Measurements from ENCODE around the gene HOXD1. TPM values are rescaled to one million over a fixed set of nuclear protein-coding genes. Genes with fewer than 3 reads are reported as not detected.
A peak's percentile ranks its signal among the peaks of the same experiment; 100 is the strongest.

The HOXD1 gene
- total RNA-seq, 5 donors from 2014 or later (not counting 1 experiment from before 2014, with no cell fraction given) = not detected

- Histone ChIP-seq H3K4me1 (ENCODE audit: control insufficient read depth in 1 of 2, extremely low read depth in 1 of 2, insufficient read depth in 2 of 2, low read length in 2 of 2) (peaks cover 0 to 12% of the 10 kb centered on the region in 2 experiments), H3K9me3 (no peaks in the 10 kb centered on the region), H3K27me3 (replicated peaks in 1 of 2; ENCODE audit: control insufficient read depth in 2 of 2, extremely low read depth in 1 of 2, insufficient read depth in 2 of 2, low read length in 1 of 2) (peaks cover 37 to 70% of the 10 kb centered on the region in 2 experiments), H3K36me3 (ENCODE audit: control insufficient read depth in 2 of 2, extremely low read depth in 1 of 2, insufficient read depth in 1 of 2, low read length in 1 of 2) (no peaks in the 10 kb centered on the region), H3K27ac (ENCODE audit: low read length) (no peak overlapping the region), H3K4me3 (ENCODE audit: control insufficient read depth in 1 of 2, extremely low read depth in 1 of 2, low read length in 1 of 2) (no peak overlapping the region)
- DNase-seq = no peak
- H3K4me1 Mint-ChIP-seq = peaks cover 6 to 10% (median 10%) of the 10 kb centered on the region in 3 donors
- no peak for ATAC-seq (replicated peaks in 1 of 4)
- CTCF ChIA-PET = interaction anchor here in 1 of 2 donors (1.7 kb wide), 1 partner anchor 983 kb away, joined by 4 read pairs; no protein-coding TSS in a partner anchor
- H3K27me3 Mint-ChIP-seq = peaks cover 75 to 94% of the 10 kb centered on the region in 2 donors
- H3K36me3 Mint-ChIP-seq = no peaks in the 10 kb centered on the region
- peak overlapping the region in 1 of 3 donors; percentile 24 for H3K4me3 Mint-ChIP-seq
- WGBS (ENCODE audit: insufficient coverage) = 3% methylated on average over 19 of the region's 26 CpGs
- POLR2A ChIA-PET = no interaction called here
- peaks cover 0 to 5% (median 4%) of the 10 kb centered on the region in 3 donors for H3K9me3 Mint-ChIP-seq
- H3K27ac Mint-ChIP-seq = no peak overlapping the region
These were observed 23.0 kb upstream of the HOXD1 start for GRCh38 chr2:176165370-176166050.

- 0% methylated on average over 1 of the region's 2 CpGs for WGBS (ENCODE audit: insufficient coverage)
- no peaks in the 10 kb centered on the region for H3K9me3 ChIP-seq
- CTCF ChIA-PET = interaction anchor here in 1 of 2 donors (1.0 to 1.7 kb wide), 2 partner anchors 285 to 982 kb away, joined by 3 to 4 read pairs; no protein-coding TSS in a partner anchor
- H3K27ac ChIP-seq (ENCODE audit: low read length) = no peak overlapping the region
- Mint-ChIP-seq H3K9me3 (peaks cover 0 to 5% (median 4%) of the 10 kb centered on the region in 3 donors), H3K27me3 (peaks cover 75 to 93% of the 10 kb centered on the region in 2 donors), H3K27ac (no peak overlapping the region), H3K36me3 (no peaks in the 10 kb centered on the region), H3K4me1 (peaks cover 4 to 10% (median 6%) of the 10 kb centered on the region in 3 donors), H3K4me3 (no peak overlapping the region)
- peaks cover 40 to 70% of the 10 kb centered on the region in 2 experiments for H3K27me3 ChIP-seq (replicated peaks in 1 of 2; ENCODE audit: control insufficient read depth in 2 of 2, extremely low read depth in 1 of 2, insufficient read depth in 2 of 2, low read length in 1 of 2)
- POLR2A ChIA-PET = no interaction called here
- DNase-seq = no peak
- no peak for ATAC-seq (replicated peaks in 1 of 4)
- H3K4me1 ChIP-seq (ENCODE audit: control insufficient read depth in 1 of 2, extremely low read depth in 1 of 2, insufficient read depth in 2 of 2, low read length in 2 of 2) = peaks cover 0 to 12% of the 10 kb centered on the region in 2 experiments
- no peaks in the 10 kb centered on the region for H3K36me3 ChIP-seq (ENCODE audit: control insufficient read depth in 2 of 2, extremely low read depth in 1 of 2, insufficient read depth in 1 of 2, low read length in 1 of 2)
- H3K4me3 ChIP-seq (ENCODE audit: control insufficient read depth in 1 of 2, extremely low read depth in 1 of 2, low read length in 1 of 2) = no peak overlapping the region
These were observed 22.2 kb upstream of the HOXD1 start for GRCh38 chr2:176166272-176166671.

GRCh38 chr2:176167398-176167797, 21.1 kb upstream of the HOXD1 start:
- peaks cover 0 to 5% (median 4%) of the 10 kb centered on the region in 3 donors for H3K9me3 Mint-ChIP-seq
- DNase-seq (no peak), ATAC-seq (replicated peaks in 1 of 4) (no peak)
- H3K4me1 ChIP-seq (ENCODE audit: control insufficient read depth in 1 of 2, extremely low read depth in 1 of 2, insufficient read depth in 2 of 2, low read length in 2 of 2) = peaks cover 0 to 18% of the 10 kb centered on the region in 2 experiments
- H3K27ac ChIP-seq (ENCODE audit: low read length) = no peak overlapping the region
- H3K4me1 Mint-ChIP-seq = peaks cover 5 to 10% (median 8%) of the 10 kb centered on the region in 3 donors
- H3K27ac Mint-ChIP-seq = no peak overlapping the region
- H3K27me3 ChIP-seq (replicated peaks in 1 of 2; ENCODE audit: control insufficient read depth in 2 of 2, extremely low read depth in 1 of 2, insufficient read depth in 2 of 2, low read length in 1 of 2) = peaks cover 39 to 70% of the 10 kb centered on the region in 2 experiments
- CTCF ChIA-PET = interaction anchor here (0.6 to 1.7 kb wide), 5 partner anchors 284 to 1826 kb away, joined by 3 to 6 read pairs (median 4); no protein-coding TSS in a partner anchor
- H3K4me3 Mint-ChIP-seq = no peak overlapping the region
- H3K27me3 Mint-ChIP-seq = peaks cover 72 to 90% of the 10 kb centered on the region in 2 donors
- H3K36me3 ChIP-seq (ENCODE audit: control insufficient read depth in 2 of 2, extremely low read depth in 1 of 2, insufficient read depth in 1 of 2, low read length in 1 of 2) = no peaks in the 10 kb centered on the region
- POLR2A ChIA-PET = interaction anchor here in 1 of 2 donors (0.6 kb wide), 1 partner anchor 1139 kb away, joined by 3 read pairs; no protein-coding TSS in a partner anchor
- no peaks in the 10 kb centered on the region for H3K36me3 Mint-ChIP-seq
- H3K9me3 ChIP-seq = no peaks in the 10 kb centered on the region
- no CpG with 5 or more reads among the region's 1 CpG for WGBS (ENCODE audit: insufficient coverage)
- no peak overlapping the region for H3K4me3 ChIP-seq (ENCODE audit: control insufficient read depth in 1 of 2, extremely low read depth in 1 of 2, low read length in 1 of 2)

GRCh38 chr2:176169181-176169580, 19.3 kb upstream of the HOXD1 start:
- Mint-ChIP-seq H3K27me3 (peaks cover 72 to 91% of the 10 kb centered on the region in 2 donors), H3K4me1 (peaks cover 3 to 17% (median 7%) of the 10 kb centered on the region in 3 donors), H3K36me3 (no peaks in the 10 kb centered on the region), H3K27ac (no peak overlapping the region), H3K4me3 (no peak overlapping the region), H3K9me3 (peaks cover 0 to under 1% (median 0%) of the 10 kb centered on the region in 3 donors)
- no peaks in the 10 kb centered on the region for H3K36me3 ChIP-seq (ENCODE audit: control insufficient read depth in 2 of 2, extremely low read depth in 1 of 2, insufficient read depth in 1 of 2, low read length in 1 of 2)
- H3K27me3 ChIP-seq (replicated peaks in 1 of 2; ENCODE audit: control insufficient read depth in 2 of 2, extremely low read depth in 1 of 2, insufficient read depth in 2 of 2, low read length in 1 of 2) = peaks cover 41 to 63% of the 10 kb centered on the region in 2 experiments
- no peak for ATAC-seq (replicated peaks in 1 of 4)
- ChIA-PET CTCF (interaction anchor here (0.5 to 0.6 kb wide), 2 partner anchors 17 to 29 kb away, joined by 3 read pairs; no protein-coding TSS in a partner anchor), POLR2A (interaction anchor here in 1 of 2 donors (0.7 kb wide), 1 partner anchor 158 kb away, joined by 7 read pairs; no protein-coding TSS in a partner anchor)
- H3K4me1 ChIP-seq (ENCODE audit: control insufficient read depth in 1 of 2, extremely low read depth in 1 of 2, insufficient read depth in 2 of 2, low read length in 2 of 2) = peaks cover 2 to 18% of the 10 kb centered on the region in 2 experiments
- H3K27ac ChIP-seq (ENCODE audit: low read length) = no peak overlapping the region
- no peak for DNase-seq
- WGBS (ENCODE audit: insufficient coverage) = 80% methylated on average over 5 of the region's 5 CpGs
- no peak overlapping the region for H3K4me3 ChIP-seq (ENCODE audit: control insufficient read depth in 1 of 2, extremely low read depth in 1 of 2, low read length in 1 of 2)
- H3K9me3 ChIP-seq = no peaks in the 10 kb centered on the region

GRCh38 chr2:176169711-176170110, 18.8 kb upstream of the HOXD1 start:
- ATAC-seq (replicated peaks in 1 of 4) (no peak), DNase-seq (no peak)
- Mint-ChIP-seq H3K9me3 (no peaks in the 10 kb centered on the region), H3K27ac (no peak overlapping the region), H3K27me3 (peaks cover 71 to 90% of the 10 kb centered on the region in 2 donors), H3K4me1 (peaks cover 4 to 16% (median 5%) of the 10 kb centered on the region in 3 donors), H3K4me3 (no peak overlapping the region), H3K36me3 (no peaks in the 10 kb centered on the region)
- Histone ChIP-seq H3K4me3 (ENCODE audit: control insufficient read depth in 1 of 2, extremely low read depth in 1 of 2, low read length in 1 of 2) (no peak overlapping the region), H3K36me3 (ENCODE audit: control insufficient read depth in 2 of 2, extremely low read depth in 1 of 2, insufficient read depth in 1 of 2, low read length in 1 of 2) (no peaks in the 10 kb centered on the region), H3K27ac (ENCODE audit: low read length) (no peak overlapping the region), H3K27me3 (replicated peaks in 1 of 2; ENCODE audit: control insufficient read depth in 2 of 2, extremely low read depth in 1 of 2, insufficient read depth in 2 of 2, low read length in 1 of 2) (peaks cover 42 to 63% of the 10 kb centered on the region in 2 experiments), H3K9me3 (no peaks in the 10 kb centered on the region), H3K4me1 (ENCODE audit: control insufficient read depth in 1 of 2, extremely low read depth in 1 of 2, insufficient read depth in 2 of 2, low read length in 2 of 2) (peaks cover 2 to 18% of the 10 kb centered on the region in 2 experiments)
- ChIA-PET CTCF (interaction anchor here (0.5 to 0.6 kb wide), 2 partner anchors 17 to 30 kb away, joined by 3 read pairs; no protein-coding TSS in a partner anchor), POLR2A (interaction anchor here in 1 of 2 donors (0.7 kb wide), 1 partner anchor 159 kb away, joined by 7 read pairs; no protein-coding TSS in a partner anchor)
- no CpG with 5 or more reads among the region's 2 CpGs for WGBS (ENCODE audit: insufficient coverage)

- ChIA-PET CTCF (no interaction called here), POLR2A (no interaction called here)
- no peak overlapping the region for H3K4me3 ChIP-seq (ENCODE audit: control insufficient read depth in 1 of 2, extremely low read depth in 1 of 2, low read length in 1 of 2)
- Mint-ChIP-seq H3K27ac (no peak overlapping the region), H3K36me3 (no peaks in the 10 kb centered on the region), H3K27me3 (peaks cover 73 to 89% of the 10 kb centered on the region in 2 donors), H3K4me3 (no peak overlapping the region), H3K4me1 (peaks cover 8 to 15% (median 10%) of the 10 kb centered on the region in 3 donors), H3K9me3 (no peaks in the 10 kb centered on the region)
- no peak overlapping the region for H3K27ac ChIP-seq (ENCODE audit: low read length)
- H3K9me3 ChIP-seq = no peaks in the 10 kb centered on the region
- H3K4me1 ChIP-seq (ENCODE audit: control insufficient read depth in 1 of 2, extremely low read depth in 1 of 2, insufficient read depth in 2 of 2, low read length in 2 of 2) = peaks cover 2 to 16% of the 10 kb centered on the region in 2 experiments
- peaks cover 42 to 63% of the 10 kb centered on the region in 2 experiments for H3K27me3 ChIP-seq (replicated peaks in 1 of 2; ENCODE audit: control insufficient read depth in 2 of 2, extremely low read depth in 1 of 2, insufficient read depth in 2 of 2, low read length in 1 of 2)
- DNase-seq = no peak
- no CpG with 5 or more reads among the region's 1 CpG for WGBS (ENCODE audit: insufficient coverage)
- H3K36me3 ChIP-seq (ENCODE audit: control insufficient read depth in 2 of 2, extremely low read depth in 1 of 2, insufficient read depth in 1 of 2, low read length in 1 of 2) = no peaks in the 10 kb centered on the region
- ATAC-seq (replicated peaks in 1 of 4) = no peak
These were observed 17.7 kb upstream of the HOXD1 start for GRCh38 chr2:176170602-176171305.
